ENCODE measurements around the gene CYBA. TPM values are rescaled to one million over a fixed set of nuclear protein-coding genes. Genes with fewer than 3 reads are reported as not detected.
A peak's percentile ranks its signal among the peaks of the same experiment; 100 is the strongest.

CYBA gene
- total and polyA plus RNA-seq, 2 of the 13 experiments (the other 11 are each of a cell fraction or from before 2014, with no cell fraction given) = 196 to 250 TPM

GRCh38 chr16:88649924-88650748, 717 bp downstream of the CYBA start (continued):
- TF ChIP-seq MXD1 (CRISPR knock-in tag; IDR thresholded peaks at IDR 0.05) = no peak
- no peak for TF ChIP-seq NCOA5 (CRISPR knock-in tag; IDR thresholded peaks at IDR 0.05)
- no peak for TF ChIP-seq XBP1 (CRISPR knock-in tag; IDR thresholded peaks at IDR 0.05)
- TF ChIP-seq SP4 (CRISPR knock-in tag; IDR thresholded peaks at IDR 0.05) = peak; percentile 60; the same call in 1 of the 2 replicates
- TF ChIP-seq MXD4 (CRISPR knock-in tag; IDR thresholded peaks at IDR 0.05) = no peak
- no peak for TF ChIP-seq ARID5B (CRISPR knock-in tag; IDR thresholded peaks at IDR 0.05)
- TF ChIP-seq TP53 (CRISPR knock-in tag; conservative IDR thresholded peaks at IDR 0.05) = no peak
- TF ChIP-seq DNMT3B (CRISPR knock-in tag; conservative IDR thresholded peaks at IDR 0.05) = no peak; the same call in 1 of the 2 replicates
- no peak for TF ChIP-seq FOXJ3 (CRISPR knock-in tag; IDR thresholded peaks at IDR 0.05; ENCODE audit: borderline replicate concordance)
- peak; percentile 21; the same call in 1 of the 2 replicates for TF ChIP-seq SKIL (CRISPR knock-in tag; IDR thresholded peaks at IDR 0.05; ENCODE audit: borderline replicate concordance)
- TF ChIP-seq NCOA2 (CRISPR knock-in tag; IDR thresholded peaks at IDR 0.05) = no peak
- 0 out of 2 replicates have a peak, but pooled peaks have one; percentile 34 for TF ChIP-seq NCOA1 (CRISPR knock-in tag; IDR thresholded peaks at IDR 0.05)
- no peak for TF ChIP-seq ZNF672 (CRISPR knock-in tag; IDR thresholded peaks at IDR 0.05)
- no peak for TF ChIP-seq ZNF513 (CRISPR knock-in tag; conservative IDR thresholded peaks at IDR 0.05)
- TF ChIP-seq ZNF691 (CRISPR knock-in tag; IDR thresholded peaks at IDR 0.05; ENCODE audit: borderline replicate concordance, low read depth) = 0 out of 2 replicates have a peak, but pooled peaks have one; percentile 86
- peak; percentile 67 for TF ChIP-seq SAP130 (CRISPR knock-in tag; IDR thresholded peaks at IDR 0.05; ENCODE audit: low read depth)
- no peak; the same call in 1 of the 2 replicates for TF ChIP-seq NRL (CRISPR knock-in tag; IDR thresholded peaks at IDR 0.05; ENCODE audit: borderline replicate concordance)
- TF ChIP-seq ZNF816 (CRISPR knock-in tag; IDR thresholded peaks at IDR 0.05; ENCODE audit: borderline replicate concordance) = no peak
- TF ChIP-seq ZKSCAN1 (IDR thresholded peaks at IDR 0.05; ENCODE audit: low read length) = no peak
